ENCODE measurements around the gene LTBP1. TPM values are rescaled to one million over a fixed set of nuclear protein-coding genes. Genes with fewer than 3 reads are reported as not detected.

LTBP1 gene
- total RNA-seq, 1 experiment from 2014 or later, result 10.3 TPM

- Histone ChIP-seq H2AFZ (no peak overlapping the region), H3F3A (ENCODE audit: insufficient read depth, low read depth) (no peaks in the 10 kb centered on the region), H3K4me1 (replicated peaks; ENCODE audit: insufficient read depth) (no peaks in the 10 kb centered on the region), H3K27me3 (ENCODE audit: insufficient read depth, low read depth) (no peaks in the 10 kb centered on the region), H3K9me2 (ENCODE audit: insufficient read depth) (no peaks in the 10 kb centered on the region), H3K4me2 (no peak overlapping the region), H3K27ac (no peak overlapping the region), H4K20me1 (ENCODE audit: insufficient read depth) (no peaks in the 10 kb centered on the region), H3K79me2 (ENCODE audit: low read depth) (no peaks in the 10 kb centered on the region), H3K36me3 (ENCODE audit: low read depth) (no peaks in the 10 kb centered on the region), H3K4me3 (no peak overlapping the region), H3K9me3 (ENCODE audit: insufficient read depth, low read depth) (no peaks in the 10 kb centered on the region)
- intact Hi-C loops (cut with micrococcal nuclease; ENCODE audit: unreplicated experiment), result no loop called here
- TF ChIP-seq EZH2 (IDR thresholded peaks at IDR 0.05; ENCODE audit: low read depth), result no peak
- TF ChIP-seq, protein P1, sequence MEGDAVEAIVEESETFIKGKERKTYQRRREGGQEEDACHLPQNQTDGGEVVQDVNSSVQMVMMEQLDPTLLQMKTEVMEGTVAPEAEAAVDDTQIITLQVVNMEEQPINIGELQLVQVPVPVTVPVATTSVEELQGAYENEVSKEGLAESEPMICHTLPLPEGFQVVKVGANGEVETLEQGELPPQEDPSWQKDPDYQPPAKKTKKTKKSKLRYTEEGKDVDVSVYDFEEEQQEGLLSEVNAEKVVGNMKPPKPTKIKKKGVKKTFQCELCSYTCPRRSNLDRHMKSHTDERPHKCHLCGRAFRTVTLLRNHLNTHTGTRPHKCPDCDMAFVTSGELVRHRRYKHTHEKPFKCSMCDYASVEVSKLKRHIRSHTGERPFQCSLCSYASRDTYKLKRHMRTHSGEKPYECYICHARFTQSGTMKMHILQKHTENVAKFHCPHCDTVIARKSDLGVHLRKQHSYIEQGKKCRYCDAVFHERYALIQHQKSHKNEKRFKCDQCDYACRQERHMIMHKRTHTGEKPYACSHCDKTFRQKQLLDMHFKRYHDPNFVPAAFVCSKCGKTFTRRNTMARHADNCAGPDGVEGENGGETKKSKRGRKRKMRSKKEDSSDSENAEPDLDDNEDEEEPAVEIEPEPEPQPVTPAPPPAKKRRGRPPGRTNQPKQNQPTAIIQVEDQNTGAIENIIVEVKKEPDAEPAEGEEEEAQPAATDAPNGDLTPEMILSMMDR (conservative IDR thresholded peaks at IDR 0.05), result no peak
- POLR2A ChIA-PET (ENCODE audit: unreplicated experiment), result no interaction called here
- no peak for DNase-seq
- CTCF ChIA-PET, result no interaction called here
- no TSS peak for BruUV-seq (replicated peaks)
Measured at GRCh38 chr2:33137331-33137730, 190.6 kb downstream of the LTBP1 start.

DNA sequence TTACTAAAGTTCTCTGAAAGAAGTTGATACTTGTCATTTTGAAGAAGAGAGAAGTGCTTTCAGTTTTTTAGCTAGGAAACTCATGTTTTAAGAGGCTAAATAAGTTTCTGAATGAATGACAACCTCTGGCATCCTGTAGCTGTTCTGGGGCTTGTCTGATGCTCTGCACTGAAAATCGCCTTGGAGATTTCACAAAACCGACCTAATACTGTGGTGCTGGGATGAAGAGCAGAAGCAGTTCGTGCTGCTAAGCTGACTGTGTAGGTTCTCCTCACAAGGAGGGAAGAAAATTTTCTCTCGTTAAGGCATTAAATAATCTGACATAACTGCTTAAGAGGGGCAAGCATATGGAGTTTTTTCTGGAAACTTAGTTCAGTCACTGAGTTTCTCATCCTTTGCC, 193.2 kb downstream of the LTBP1 start:
- no peak for TF ChIP-seq EZH2 (IDR thresholded peaks at IDR 0.05; ENCODE audit: low read depth)
- TF ChIP-seq, protein P1 (conservative IDR thresholded peaks at IDR 0.05), result no peak
- ChIA-PET POLR2A (ENCODE audit: unreplicated experiment) (no interaction called here), CTCF (no interaction called here)
- Histone ChIP-seq H4K20me1 (ENCODE audit: insufficient read depth) (no peaks in the 10 kb centered on the region), H3K4me2 (no peak overlapping the region), H3K4me1 (replicated peaks; ENCODE audit: insufficient read depth) (no peaks in the 10 kb centered on the region), H3K9me3 (ENCODE audit: insufficient read depth, low read depth) (no peaks in the 10 kb centered on the region), H2AFZ (no peak overlapping the region), H3K36me3 (ENCODE audit: low read depth) (no peaks in the 10 kb centered on the region), H3K27ac (no peak overlapping the region), H3F3A (ENCODE audit: insufficient read depth, low read depth) (no peaks in the 10 kb centered on the region), H3K27me3 (ENCODE audit: insufficient read depth, low read depth) (no peaks in the 10 kb centered on the region), H3K79me2 (ENCODE audit: low read depth) (no peaks in the 10 kb centered on the region), H3K4me3 (no peak overlapping the region), H3K9me2 (ENCODE audit: insufficient read depth) (no peaks in the 10 kb centered on the region)
- intact Hi-C loops (cut with micrococcal nuclease; ENCODE audit: unreplicated experiment), result no loop called here
- no TSS peak for BruUV-seq (replicated peaks)
- DNase-seq, result no peak

DNA sequence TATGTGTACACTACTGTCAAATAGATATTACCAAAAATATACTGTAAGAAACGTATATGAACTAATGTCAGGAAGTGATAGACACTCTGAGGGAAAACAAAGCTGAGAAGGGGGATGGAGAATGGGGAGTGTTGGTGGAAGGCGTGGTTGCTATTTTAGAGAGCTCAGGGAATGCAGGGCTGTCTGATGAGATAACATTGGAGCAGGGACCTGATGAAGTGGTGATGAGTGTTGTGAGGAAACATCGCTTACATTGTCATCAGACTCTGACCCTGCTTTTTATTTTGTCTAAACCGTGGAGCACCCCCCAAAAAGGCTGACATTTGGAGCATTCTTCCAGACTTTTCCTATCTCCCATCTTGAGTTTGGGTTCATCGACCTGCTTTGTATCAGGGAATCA, 194.7 kb downstream of the LTBP1 start:
- CTCF ChIA-PET, result no interaction called here
- TF ChIP-seq, protein P1 (conservative IDR thresholded peaks at IDR 0.05), result no peak
- TF ChIP-seq EZH2 (IDR thresholded peaks at IDR 0.05; ENCODE audit: low read depth), result no peak

More for the DNA sequence above, 194.7 kb downstream of the LTBP1 start:
- no peak for DNase-seq
- POLR2A ChIA-PET (ENCODE audit: unreplicated experiment), result no interaction called here
- Histone ChIP-seq H3K9me3 (ENCODE audit: insufficient read depth, low read depth) (no peaks in the 10 kb centered on the region), H3K27me3 (ENCODE audit: insufficient read depth, low read depth) (no peaks in the 10 kb centered on the region), H3K9me2 (ENCODE audit: insufficient read depth) (no peaks in the 10 kb centered on the region), H3K4me3 (no peak overlapping the region), H3K36me3 (ENCODE audit: low read depth) (no peaks in the 10 kb centered on the region), H3K4me1 (replicated peaks; ENCODE audit: insufficient read depth) (no peaks in the 10 kb centered on the region), H3K27ac (no peak overlapping the region), H3K79me2 (ENCODE audit: low read depth) (no peaks in the 10 kb centered on the region), H3F3A (ENCODE audit: insufficient read depth, low read depth) (no peaks in the 10 kb centered on the region), H3K4me2 (no peak overlapping the region), H4K20me1 (ENCODE audit: insufficient read depth) (no peaks in the 10 kb centered on the region), H2AFZ (no peak overlapping the region)
- intact Hi-C loops (cut with micrococcal nuclease; ENCODE audit: unreplicated experiment), result no loop called here
- no TSS peak for BruUV-seq (replicated peaks)
